GM18517 (cell line): ENCODE data around the gene COL2A1.

Source experiments
- ATAC-seq: cut with Tn5 transposase; IDR thresholded peaks from one replicate; pipeline ENCODE4 v1.9.1; 2021; ENCODE audit warnings: mild to moderate bottlenecking, moderate library complexity; ENCODE audit not compliant: unreplicated experiment

COL2A1 gene

GRCh38 chr12:47991106-47992061 lies 12.9 kb downstream of the COL2A1 start:
- no peak for ATAC-seq

GRCh38 chr12:47990351-47991105 lies 13.7 kb downstream of the COL2A1 start:
- ATAC-seq: peak; percentile 98

- ATAC-seq: no peak
Measured at GRCh38 chr12:47989666-47990065, 14.6 kb downstream of the COL2A1 start.

- ATAC-seq: no peak
Measured at GRCh38 chr12:47989023-47989417, 15.3 kb downstream of the COL2A1 start.

GRCh38 chr12:47988073-47989022 lies 15.9 kb downstream of the COL2A1 start:
- ATAC-seq: no peak

- ATAC-seq: no peak
Measured at GRCh38 chr12:47987411-47988072, 16.7 kb downstream of the COL2A1 start.

GRCh38 chr12:47986832-47987231 lies 17.4 kb downstream of the COL2A1 start:
- ATAC-seq: no peak

GRCh38 chr12:47986291-47986660 lies 18.0 kb downstream of the COL2A1 start:
- no peak for ATAC-seq

GRCh38 chr12:47985596-47986290 lies 18.5 kb downstream of the COL2A1 start:
- no peak for ATAC-seq

GRCh38 chr12:47984331-47984801 lies 19.9 kb downstream of the COL2A1 start:
- no peak for ATAC-seq

- no peak for ATAC-seq
Measured at GRCh38 chr12:47983541-47984115, 20.6 kb downstream of the COL2A1 start.

- no peak for ATAC-seq
Measured at GRCh38 chr12:47982770-47983169, 21.5 kb downstream of the COL2A1 start.

- no peak for ATAC-seq
Measured at GRCh38 chr12:47982311-47982710, 22.0 kb downstream of the COL2A1 start.

- no peak for ATAC-seq
Measured at GRCh38 chr12:47981496-47982260, 22.6 kb downstream of the COL2A1 start.

- no peak for ATAC-seq
Measured at GRCh38 chr12:47980779-47981495, 23.3 kb downstream of the COL2A1 start.

- no peak for ATAC-seq
Measured at GRCh38 chr12:47980197-47980596, 24.1 kb downstream of the COL2A1 start.

- no peak for ATAC-seq
Measured at GRCh38 chr12:47979686-47980085, 24.6 kb downstream of the COL2A1 start.

GRCh38 chr12:47979166-47979565 lies 25.1 kb downstream of the COL2A1 start:
- ATAC-seq: no peak
